Stimulated activated CD8-positive, alpha-beta memory T cell treated with anti-CD3 and anti-CD28 coated beads, Interleukin-12 subunit alpha, Interleukin-12 subunit beta, amount 100 ng/mL, for 24 hours (primary cell): Measurements from ENCODE around the gene RBMS3.
"Not testable (repeated sequence)": the region's sequence is repeated elsewhere in the genome, so short reads cannot be mapped to it uniquely, and the experiment has no call there.

Source experiments
- DNase-seq: peaks from one replicate; pipeline ENCODE4 v3.0.0-alpha.2; 2020; ENCODE audit errors: extremely low read depth

The RBMS3 gene

GRCh38 chr3:29481969-29482767 lies 201.3 kb downstream of the RBMS3 start:
- DNase-seq = no peak

- no peak for DNase-seq
These were observed 203.8 kb downstream of the RBMS3 start for GRCh38 chr3:29484633-29485032.

GRCh38 chr3:29486096-29486495 lies 205.2 kb downstream of the RBMS3 start:
- DNase-seq = no peak

- DNase-seq = no peak
These were observed 206.0 kb downstream of the RBMS3 start for GRCh38 chr3:29486917-29487316.

GRCh38 chr3:29488922-29489321 lies 208.1 kb downstream of the RBMS3 start:
- DNase-seq = no peak

- DNase-seq = no peak
These were observed 212.2 kb downstream of the RBMS3 start for GRCh38 chr3:29493109-29493508.

GRCh38 chr3:29494305-29495036 lies 213.6 kb downstream of the RBMS3 start:
- DNase-seq = no peak

GRCh38 chr3:29497282-29497681 lies 216.4 kb downstream of the RBMS3 start:
- DNase-seq = no peak

- DNase-seq = no peak
These were observed 221.9 kb downstream of the RBMS3 start for GRCh38 chr3:29502771-29503170.

GRCh38 chr3:29503314-29503713 lies 222.4 kb downstream of the RBMS3 start:
- no peak for DNase-seq

GRCh38 chr3:29503958-29504357 lies 223.1 kb downstream of the RBMS3 start:
- DNase-seq = no peak

GRCh38 chr3:29506502-29506901 lies 225.6 kb downstream of the RBMS3 start:
- no peak for DNase-seq

- no peak for DNase-seq
These were observed 230.8 kb downstream of the RBMS3 start for GRCh38 chr3:29511701-29512100.

- no peak for DNase-seq
These were observed 231.8 kb downstream of the RBMS3 start for GRCh38 chr3:29512641-29513040.

- DNase-seq = no peak
These were observed 232.4 kb downstream of the RBMS3 start for GRCh38 chr3:29513236-29513635.

- no peak for DNase-seq
These were observed 233.3 kb downstream of the RBMS3 start for GRCh38 chr3:29514170-29514569.

- no peak for DNase-seq
These were observed 234.0 kb downstream of the RBMS3 start for GRCh38 chr3:29514912-29515311.

GRCh38 chr3:29515451-29515850 lies 234.6 kb downstream of the RBMS3 start:
- DNase-seq = no peak

- no peak for DNase-seq
These were observed 235.3 kb downstream of the RBMS3 start for GRCh38 chr3:29516164-29516563.

GRCh38 chr3:29520764-29521163 lies 239.9 kb downstream of the RBMS3 start:
- DNase-seq = no peak

GRCh38 chr3:29521293-29521692 lies 240.4 kb downstream of the RBMS3 start:
- DNase-seq = no peak

- DNase-seq = no peak
These were observed 240.9 kb downstream of the RBMS3 start for GRCh38 chr3:29521751-29522150.

- DNase-seq = not testable (repeated sequence)
These were observed 243.6 kb downstream of the RBMS3 start for GRCh38 chr3:29524433-29524832.
